ENCODE data around the gene VASN. TPM values are rescaled to one million over a fixed set of nuclear protein-coding genes. Genes with fewer than 3 reads are reported as not detected.

The VASN gene
- total and polyA plus RNA-seq, 10 of the 15 experiments (the other 5 are each of a cell fraction or from before 2014, with no cell fraction given), result 0.02 to 0.19 (median 0.14) TPM; not detected in 6

- TF ChIP-seq MLLT1 (IDR thresholded peaks at IDR 0.05), result no peak
- TF ChIP-seq ELK1 (IDR thresholded peaks at IDR 0.05; ENCODE audit: low read depth, low read length), result no peak
- TF ChIP-seq NFXL1 (IDR thresholded peaks at IDR 0.05; ENCODE audit: borderline replicate concordance), result no peak
- no peak for TF ChIP-seq ZNF24 (IDR thresholded peaks at IDR 0.05)
- no peak for TF ChIP-seq ZNF274 (IDR thresholded peaks at IDR 0.05; ENCODE audit: insufficient read depth, insufficient read length)
- no peak for TF ChIP-seq RAD21 (IDR thresholded peaks at IDR 0.05; ENCODE audit: insufficient read depth, low read depth, low read length)
Measured at GRCh38 chr16:4361944-4362311, 9.7 kb upstream of the VASN start (continued).

DNA sequence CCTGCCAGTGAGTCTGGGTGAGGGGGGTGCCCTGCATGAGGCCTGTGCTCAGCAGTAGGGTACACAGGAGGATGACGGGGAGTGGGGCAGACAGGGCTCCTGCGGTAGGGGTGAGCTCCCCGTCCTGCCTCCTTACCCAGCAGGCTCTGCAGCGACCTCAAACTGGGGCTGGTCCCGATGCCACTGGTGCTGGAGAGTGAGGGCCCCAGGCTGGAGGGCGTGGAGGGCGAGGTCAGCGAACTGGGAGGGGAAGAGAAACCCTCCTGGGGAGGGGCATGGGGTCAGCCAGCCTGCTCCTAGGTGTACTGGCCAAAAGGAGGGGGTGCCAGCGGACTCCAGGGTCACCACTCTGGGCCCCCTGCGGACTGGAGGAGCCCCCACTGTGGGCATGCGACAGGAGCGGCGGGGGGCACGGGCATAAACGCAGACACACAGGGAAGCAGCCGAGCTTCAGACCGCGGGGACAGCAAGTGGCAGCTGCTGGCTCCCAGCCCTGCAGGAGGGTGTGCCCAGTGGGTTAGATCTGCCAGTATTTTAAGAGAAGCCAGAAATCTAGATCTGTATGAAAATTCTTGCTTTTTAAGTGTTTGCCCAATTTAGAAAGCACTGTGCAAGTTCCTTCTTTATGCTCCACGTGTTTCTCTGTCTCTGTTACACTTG is 9.0 kb upstream of the VASN start:
- TSS peak; percentile 30 for BruUV-seq (replicated peaks)
- intact Hi-C loops (cut with micrococcal nuclease; ENCODE audit: unreplicated experiment) (no loop called here), in situ Hi-C loops (cut with MboI) (loop anchor here (5.0 kb wide), 1 partner anchor 35 kb away; no protein-coding TSS in a partner anchor)
- RAD21 ChIA-PET (ENCODE audit: unreplicated experiment), result no interaction called here
- no peak overlapping the region for H3K4me2 ChIP-seq (ENCODE audit: control insufficient read depth, insufficient read depth)
- DNase-seq (ENCODE audit: low read depth, low spot score) (no peak), ATAC-seq (no peak), FAIRE-seq (no peak)
- CTCF ChIA-PET, result interaction anchor here (1.8 kb wide), 1 partner anchor 41 kb away, joined by 5 read pairs; no protein-coding TSS in a partner anchor
- no peak overlapping the region for H2AFZ ChIP-seq (ENCODE audit: control insufficient read depth, low read depth, low read length)
- H3K4me3 ChIP-seq, result no peak overlapping the region
- peaks cover 7% of the 10 kb centered on the region for H3K4me1 ChIP-seq (ENCODE audit: control insufficient read depth, insufficient read depth, low read length)
- no peak overlapping the region for H3K9ac ChIP-seq (ENCODE audit: control insufficient read depth, insufficient read depth, low read length)
- no peaks in the 10 kb centered on the region for H3K79me2 ChIP-seq (ENCODE audit: control insufficient read depth, insufficient read depth, low read length)
- H3K9me3 ChIP-seq (replicated peaks; ENCODE audit: control insufficient read depth, insufficient read depth, low read length), result no peaks in the 10 kb centered on the region
- H4K20me1 ChIP-seq (ENCODE audit: control insufficient read depth, insufficient read depth), result no peaks in the 10 kb centered on the region
- POLR2A ChIA-PET, result no interaction called here
- H3K27ac ChIP-seq (ENCODE audit: control insufficient read depth, insufficient read depth), result no peak overlapping the region
- SMC1A ChIA-PET (ENCODE audit: uncharacterized antibody, unreplicated experiment), result no interaction called here
- WGBS (ENCODE audit: insufficient coverage, insufficient replicate concordance, low lambda C conversion rate, missing lambda C conversion rate), result 72% methylated on average over 19 of the region's 19 CpGs
- no peaks in the 10 kb centered on the region for H3K27me3 ChIP-seq (replicated peaks in 1 of 2; ENCODE audit: control insufficient read depth in 2 of 2, insufficient read depth in 2 of 2, low read length in 1 of 2)
- peaks cover 4 to 37% of the 10 kb centered on the region in 2 experiments; a peak in 2 of 4 replicates for H3K36me3 ChIP-seq (ENCODE audit: control insufficient read depth in 2 of 2, insufficient read depth in 2 of 2, low read length in 1 of 2)
- TF ChIP-seq E2F8 (IDR thresholded peaks at IDR 0.05; ENCODE audit: low read depth, partially characterized antibody) (no peak), NR2F1 (conservative IDR thresholded peaks at IDR 0.05) (no peak), ELK1 (IDR thresholded peaks at IDR 0.05; ENCODE audit: low read depth, low read length) (no peak), CEBPB (IDR thresholded peaks at IDR 0.05; ENCODE audit: borderline replicate concordance in 1 of 2, low read depth in 2 of 2, low read length in 2 of 2) (no peak), ASH2L (IDR thresholded peaks at IDR 0.05; ENCODE audit: borderline replicate concordance, low read depth) (no peak), HDGF (IDR thresholded peaks at IDR 0.05) (no peak), YY1 (IDR thresholded peaks at IDR 0.05; ENCODE audit: low read depth, low read length) (no peak), SMC3 (IDR thresholded peaks at IDR 0.05; ENCODE audit: borderline replicate concordance, low read length) (no peak), CREB1 (IDR thresholded peaks at IDR 0.05; ENCODE audit: low read depth) (no peak)
- TF ChIP-seq, protein P1, sequence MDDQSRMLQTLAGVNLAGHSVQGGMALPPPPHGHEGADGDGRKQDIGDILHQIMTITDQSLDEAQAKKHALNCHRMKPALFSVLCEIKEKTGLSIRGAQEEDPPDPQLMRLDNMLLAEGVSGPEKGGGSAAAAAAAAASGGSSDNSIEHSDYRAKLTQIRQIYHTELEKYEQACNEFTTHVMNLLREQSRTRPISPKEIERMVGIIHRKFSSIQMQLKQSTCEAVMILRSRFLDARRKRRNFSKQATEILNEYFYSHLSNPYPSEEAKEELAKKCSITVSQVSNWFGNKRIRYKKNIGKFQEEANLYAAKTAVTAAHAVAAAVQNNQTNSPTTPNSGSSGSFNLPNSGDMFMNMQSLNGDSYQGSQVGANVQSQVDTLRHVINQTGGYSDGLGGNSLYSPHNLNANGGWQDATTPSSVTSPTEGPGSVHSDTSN (IDR thresholded peaks at IDR 0.05; ENCODE audit: insufficient replicate concordance, low read depth, low read length), result no peak

All from GM12878 (cell line).